NOMO-1 (cell line): ENCODE results near the gene CRTAC1.

Source experiments
- DNase-seq, 2 experiments: peaks; one replicate each; lab custom pipeline; 2025; ENCODE audit not compliant: unreplicated experiment in 2 of 2; lab: John Stamatoyannopoulos, UW

Gene CRTAC1

GRCh38 chr10:97876402-97876801, 154.0 kb downstream of the CRTAC1 start:
- DNase-seq: no peak

GRCh38 chr10:97875391-97875790, 155.0 kb downstream of the CRTAC1 start:
- DNase-seq: no peak

- DNase-seq: no peak
Measured at GRCh38 chr10:97874332-97874731, 156.1 kb downstream of the CRTAC1 start.

- DNase-seq: no peak
Measured at GRCh38 chr10:97873569-97873968, 156.9 kb downstream of the CRTAC1 start.

GRCh38 chr10:97870990-97871389, 159.4 kb downstream of the CRTAC1 start:
- no peak for DNase-seq

- peak; percentile 75 to 88 for DNase-seq
Measured at GRCh38 chr10:97869091-97870042, 161.1 kb downstream of the CRTAC1 start.

- DNase-seq: no peak
Measured at GRCh38 chr10:97868134-97868685, 162.2 kb downstream of the CRTAC1 start.

- DNase-seq: no peak
Measured at GRCh38 chr10:97867220-97867800, 163.1 kb downstream of the CRTAC1 start.

GRCh38 chr10:97866524-97867219, 163.7 kb downstream of the CRTAC1 start:
- no peak for DNase-seq

GRCh38 chr10:97865488-97865887, 164.9 kb downstream of the CRTAC1 start:
- DNase-seq: no peak

GRCh38 chr10:97863808-97864207, 166.6 kb downstream of the CRTAC1 start:
- no peak for DNase-seq

GRCh38 chr10:97861924-97862323, 168.5 kb downstream of the CRTAC1 start:
- DNase-seq: no peak

- DNase-seq: no peak
Measured at GRCh38 chr10:97861097-97861750, 169.2 kb downstream of the CRTAC1 start.

GRCh38 chr10:97858001-97858439, 172.4 kb downstream of the CRTAC1 start:
- peak; percentile 86 to 97 for DNase-seq

- DNase-seq: no peak
Measured at GRCh38 chr10:97854743-97855142, 175.7 kb downstream of the CRTAC1 start.

- DNase-seq: no peak
Measured at GRCh38 chr10:97852840-97853405, 177.5 kb downstream of the CRTAC1 start.

- DNase-seq: no peak
Measured at GRCh38 chr10:97852277-97852676, 178.1 kb downstream of the CRTAC1 start.

- peak; percentile 21 to 30 for DNase-seq
Measured at GRCh38 chr10:97851341-97852001, 178.9 kb downstream of the CRTAC1 start.

- no peak for DNase-seq
Measured at GRCh38 chr10:97850446-97850845, 180.0 kb downstream of the CRTAC1 start.
